ENCODE measurements around the gene RTN4IP1.

The RTN4IP1 gene

DNA sequence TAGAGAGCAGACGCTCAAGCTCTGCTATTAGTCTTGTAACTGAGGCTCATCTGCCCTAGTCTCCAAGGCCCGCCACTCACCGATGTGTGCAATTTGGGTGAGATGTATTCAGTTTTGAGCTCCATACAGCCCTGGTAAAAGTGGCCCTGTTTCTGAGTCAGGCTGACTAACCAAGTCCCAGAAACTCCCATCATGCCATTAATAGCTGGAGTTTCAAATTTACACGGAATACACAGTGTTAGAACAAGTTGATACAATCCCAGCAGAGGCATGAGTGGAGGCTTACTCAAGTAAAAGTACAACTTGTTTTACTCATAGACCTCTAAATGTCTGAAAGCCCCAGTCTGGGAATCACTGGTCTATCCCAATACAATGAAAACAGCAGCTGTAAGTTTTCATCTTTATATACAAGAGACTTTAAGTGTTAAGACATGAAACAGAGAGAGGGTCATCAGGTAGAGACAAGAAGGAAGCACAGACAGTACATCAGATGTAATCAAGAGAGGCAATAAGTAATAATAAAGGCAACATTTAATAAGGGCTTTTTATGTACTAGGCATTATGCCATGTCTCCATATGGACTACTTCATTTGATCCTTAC, 42.4 kb downstream of the RTN4IP1 start:
- no peak for DNase-seq (ENCODE audit: insufficient read length, low spot score)

GRCh38 chr6:106581468-106581867, 47.8 kb downstream of the RTN4IP1 start:
- DNase-seq (ENCODE audit: insufficient read length, low spot score) (no peak), FAIRE-seq (no peak)
- TF ChIP-seq, protein P1, sequence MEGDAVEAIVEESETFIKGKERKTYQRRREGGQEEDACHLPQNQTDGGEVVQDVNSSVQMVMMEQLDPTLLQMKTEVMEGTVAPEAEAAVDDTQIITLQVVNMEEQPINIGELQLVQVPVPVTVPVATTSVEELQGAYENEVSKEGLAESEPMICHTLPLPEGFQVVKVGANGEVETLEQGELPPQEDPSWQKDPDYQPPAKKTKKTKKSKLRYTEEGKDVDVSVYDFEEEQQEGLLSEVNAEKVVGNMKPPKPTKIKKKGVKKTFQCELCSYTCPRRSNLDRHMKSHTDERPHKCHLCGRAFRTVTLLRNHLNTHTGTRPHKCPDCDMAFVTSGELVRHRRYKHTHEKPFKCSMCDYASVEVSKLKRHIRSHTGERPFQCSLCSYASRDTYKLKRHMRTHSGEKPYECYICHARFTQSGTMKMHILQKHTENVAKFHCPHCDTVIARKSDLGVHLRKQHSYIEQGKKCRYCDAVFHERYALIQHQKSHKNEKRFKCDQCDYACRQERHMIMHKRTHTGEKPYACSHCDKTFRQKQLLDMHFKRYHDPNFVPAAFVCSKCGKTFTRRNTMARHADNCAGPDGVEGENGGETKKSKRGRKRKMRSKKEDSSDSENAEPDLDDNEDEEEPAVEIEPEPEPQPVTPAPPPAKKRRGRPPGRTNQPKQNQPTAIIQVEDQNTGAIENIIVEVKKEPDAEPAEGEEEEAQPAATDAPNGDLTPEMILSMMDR (IDR thresholded peaks at IDR 0.05; ENCODE audit: insufficient read depth, missing control alignments): no peak

More for the DNA sequence above, 42.4 kb downstream of the RTN4IP1 start:
- TF ChIP-seq, protein P1 (IDR thresholded peaks at IDR 0.05; ENCODE audit: insufficient read depth, missing control alignments): no peak
- FAIRE-seq: no peak

GRCh38 chr6:106579281-106579680, 50.0 kb downstream of the RTN4IP1 start:
- FAIRE-seq (no peak), DNase-seq (ENCODE audit: insufficient read length, low spot score) (no peak)
- TF ChIP-seq, protein P1 (IDR thresholded peaks at IDR 0.05; ENCODE audit: insufficient read depth, missing control alignments): no peak

DNA sequence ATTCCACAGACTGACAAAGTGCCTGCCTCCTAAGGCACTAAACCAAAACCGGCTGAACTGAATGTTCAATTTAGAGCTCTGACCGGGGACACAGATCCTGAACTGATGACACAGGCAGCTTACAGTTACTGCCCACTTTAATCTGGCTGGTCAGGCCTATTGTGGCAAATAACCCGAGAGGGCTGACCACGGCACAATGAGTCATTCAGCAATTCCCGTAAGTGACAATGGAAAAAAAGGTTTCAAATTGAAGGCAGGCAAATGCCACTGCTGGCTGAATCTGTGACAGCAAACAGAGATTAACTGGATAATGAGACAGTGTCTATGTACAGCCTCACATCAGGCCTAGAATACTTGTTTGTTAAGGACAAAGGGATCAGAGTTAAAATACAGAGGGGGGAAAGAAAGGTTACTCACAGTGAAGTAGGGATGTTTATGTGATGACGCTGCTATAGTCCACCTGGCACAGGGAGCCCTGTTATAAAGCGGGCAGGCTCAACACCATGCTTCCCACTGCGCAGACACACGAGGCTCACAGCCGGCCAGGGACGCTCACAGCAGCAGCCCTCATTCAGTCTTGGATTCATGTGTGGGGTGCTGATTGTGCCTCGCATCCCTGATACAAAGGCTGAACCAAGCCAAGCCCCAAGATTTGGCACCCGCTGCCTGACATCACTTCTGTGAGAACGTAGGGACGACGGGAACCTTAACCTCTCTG, 54.4 kb downstream of the RTN4IP1 start:
- TF ChIP-seq, protein P1 (IDR thresholded peaks at IDR 0.05; ENCODE audit: insufficient read depth, missing control alignments): no peak
- no peak for DNase-seq (ENCODE audit: insufficient read length, low spot score)
- FAIRE-seq: no peak

DNA sequence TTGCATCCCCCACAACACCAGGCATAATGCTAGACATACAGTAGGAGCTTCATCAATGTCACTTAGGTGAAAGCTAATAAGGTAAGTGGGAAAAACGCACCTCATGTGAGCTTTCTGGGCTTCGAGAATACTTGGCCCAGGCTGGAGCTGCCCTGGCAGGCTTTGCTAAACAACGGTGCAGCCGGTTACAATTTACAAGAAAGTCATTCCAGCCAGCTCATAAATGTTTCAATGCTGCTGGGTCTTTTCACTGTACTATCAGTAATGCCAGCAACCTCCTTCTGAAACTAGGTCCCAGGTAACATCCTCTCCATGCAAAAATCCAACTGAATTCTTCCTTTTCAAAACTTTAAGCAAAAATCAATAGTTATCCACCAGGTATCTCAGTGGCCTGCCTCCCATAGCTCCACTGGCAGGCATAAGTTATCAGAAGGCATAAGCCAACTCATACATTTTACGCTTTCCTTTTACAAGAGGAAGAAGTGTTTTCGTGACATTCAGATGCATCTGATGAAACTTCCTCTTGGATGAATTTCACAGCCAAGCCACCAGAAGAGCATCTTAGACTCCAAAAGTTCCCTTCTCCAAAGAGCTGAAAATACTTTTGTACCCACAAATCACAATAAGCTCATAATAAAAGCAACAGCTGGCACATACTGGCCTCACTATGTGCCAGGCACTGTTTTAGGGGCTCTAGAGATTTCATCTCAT, 56.3 kb downstream of the RTN4IP1 start:
- TF ChIP-seq, protein P1 (IDR thresholded peaks at IDR 0.05; ENCODE audit: insufficient read depth, missing control alignments): no peak
- FAIRE-seq (no peak), DNase-seq (ENCODE audit: insufficient read length, low spot score) (no peak)

DNA sequence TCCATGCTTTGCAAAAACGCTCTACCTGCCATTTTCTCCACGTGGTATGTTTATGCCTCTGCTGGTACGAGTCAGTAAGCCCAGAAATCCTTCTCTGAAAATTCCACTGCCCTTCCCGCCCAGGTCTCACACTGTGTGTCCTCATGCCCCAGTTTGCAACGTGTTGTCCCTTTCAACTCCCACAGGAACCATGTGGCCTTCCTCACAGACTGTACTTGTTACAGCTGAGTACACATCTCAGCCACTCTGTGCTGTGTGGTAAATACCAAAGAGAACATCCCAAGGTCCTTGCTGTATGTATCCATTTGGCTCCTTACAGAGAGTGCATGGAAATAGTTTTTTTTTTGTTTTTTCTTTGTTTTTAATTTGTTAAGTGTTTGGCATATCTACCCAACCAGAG, 56.9 kb downstream of the RTN4IP1 start:
- no peak for FAIRE-seq
- DNase-seq (ENCODE audit: insufficient read length, low spot score): no peak
- TF ChIP-seq, protein P1 (IDR thresholded peaks at IDR 0.05; ENCODE audit: insufficient read depth, missing control alignments): no peak
